GM20000 (cell line): ENCODE data around the gene DNAH17.

ENCODE experiments used
- DNase-seq: peaks from one replicate; pipeline ENCODE4 v3.0.0; 2012; ENCODE audit warnings: low spot score
- CTCF ChIP-seq: IDR thresholded peaks from 2 replicates; pipeline ENCODE4 v1.5.1; 2012; ENCODE audit warnings: mild to moderate bottlenecking, control low read depth; ENCODE audit errors: extremely low read depth, missing control alignments

DNAH17 gene

DNA sequence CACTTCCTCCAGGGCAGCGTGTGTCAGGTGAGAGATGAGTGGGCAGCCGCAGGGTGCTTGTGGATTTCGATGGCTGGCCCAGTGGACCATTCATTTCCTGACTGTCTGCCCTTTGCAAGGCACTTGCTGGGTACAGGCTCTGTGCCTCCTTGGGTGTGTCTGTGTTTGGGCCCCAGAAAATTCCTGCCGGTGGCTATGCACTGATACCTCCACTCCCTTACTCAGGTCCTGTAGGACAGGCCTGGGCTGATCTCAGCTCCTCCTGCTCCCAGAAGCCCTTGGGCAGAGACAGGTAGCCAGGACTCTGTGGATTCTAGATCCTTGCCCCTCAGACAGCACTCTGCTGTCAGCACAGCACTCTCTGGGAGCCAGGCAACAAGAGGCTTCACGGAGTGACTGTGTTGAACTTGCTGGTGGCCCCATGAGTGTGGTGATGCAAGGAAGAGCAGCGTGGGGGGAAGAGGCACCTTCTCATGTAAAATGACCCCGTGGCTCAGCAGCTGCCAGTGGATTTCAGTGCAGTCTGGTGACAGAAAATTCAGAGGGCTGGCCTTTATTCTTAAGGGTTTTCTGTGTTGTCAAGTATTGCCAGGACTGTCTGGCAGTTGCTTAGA, 169.7 kb downstream of the DNAH17 start:
- DNase-seq: no peak
- TF ChIP-seq CTCF: no peak

DNA sequence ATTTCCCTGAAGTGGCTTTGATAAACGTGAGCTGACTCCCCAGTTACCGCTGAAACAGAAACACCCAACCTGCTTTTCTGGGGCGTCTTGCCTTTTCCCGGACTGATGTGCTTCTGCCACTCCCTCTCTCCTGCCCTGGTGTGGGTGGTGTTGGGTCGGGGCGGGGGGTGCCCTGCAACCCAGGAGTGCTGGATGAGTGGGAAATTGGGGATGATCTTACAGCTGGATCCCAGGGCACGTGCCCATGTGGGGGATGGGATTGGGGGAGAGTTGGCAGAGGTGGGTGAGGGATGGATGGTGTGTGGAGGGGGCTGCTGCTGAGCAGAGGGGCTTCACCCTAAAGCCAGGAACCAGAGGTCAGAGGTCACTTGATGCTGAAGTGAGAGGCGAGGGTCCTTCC, 170.3 kb downstream of the DNAH17 start:
- TF ChIP-seq CTCF: no peak
- DNase-seq: no peak

DNA sequence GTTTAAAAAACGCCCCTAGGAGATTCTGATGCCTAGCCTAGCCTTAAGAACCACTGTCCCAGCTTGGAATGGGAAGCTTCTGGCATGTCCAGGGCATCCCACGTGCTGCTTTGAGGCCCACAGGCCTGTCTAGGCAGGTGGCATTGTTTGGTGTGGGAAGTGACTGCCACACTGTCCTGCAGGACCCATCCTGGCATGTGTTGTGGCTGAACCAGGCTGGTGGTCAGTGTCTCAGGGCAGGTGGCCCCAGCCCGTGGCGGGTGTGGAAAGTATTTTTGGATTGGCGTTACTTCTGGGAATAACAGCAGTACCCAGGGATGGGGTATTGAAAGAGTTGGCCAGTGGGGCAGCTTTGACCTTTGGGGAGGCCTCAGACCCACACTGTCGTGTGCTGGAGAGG, 170.8 kb downstream of the DNAH17 start:
- TF ChIP-seq CTCF: no peak
- DNase-seq: no peak

- no peak for TF ChIP-seq CTCF
- DNase-seq: no peak
Measured at GRCh38 chr17:78403822-78404221, 173.4 kb downstream of the DNAH17 start.

GRCh38 chr17:78401891-78402290, 175.3 kb downstream of the DNAH17 start:
- no peak for DNase-seq
- no peak for TF ChIP-seq CTCF

- no peak for TF ChIP-seq CTCF
Measured at GRCh38 chr17:78401246-78401645, 175.9 kb downstream of the DNAH17 start.

DNA sequence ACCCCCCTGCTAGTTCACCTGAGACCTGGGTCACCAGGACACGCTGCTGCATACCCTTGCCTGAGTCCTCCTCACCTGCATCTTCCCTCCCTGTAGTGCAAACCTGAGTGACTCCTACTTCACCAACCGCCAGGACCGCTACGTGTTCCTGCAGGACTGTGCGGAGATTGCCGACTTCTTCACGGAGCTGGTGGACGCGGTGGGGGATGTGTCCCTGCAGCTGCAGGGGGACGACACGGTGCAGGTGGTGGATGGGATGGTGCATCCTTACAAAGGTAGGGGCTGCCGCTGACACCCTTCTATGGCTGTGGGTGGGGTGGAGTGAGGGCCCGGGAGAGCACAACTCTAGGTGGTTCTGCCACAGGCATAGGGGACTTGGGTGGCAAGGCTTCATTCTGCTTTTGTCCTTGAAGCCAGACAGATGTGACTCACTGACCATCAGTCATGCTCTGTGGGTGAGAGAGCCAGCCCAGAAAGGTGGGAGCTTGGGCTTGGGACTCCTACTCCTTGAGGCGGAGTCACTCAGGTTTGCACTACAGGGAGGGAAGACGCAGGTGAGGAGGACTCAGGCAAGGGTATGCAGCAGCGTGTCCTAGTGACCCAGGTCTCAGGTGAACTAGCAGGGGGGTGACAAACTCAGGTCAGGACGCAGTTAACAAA, 176.5 kb downstream of the DNAH17 start:
- TF ChIP-seq CTCF: no peak
- no peak for DNase-seq

More at GRCh38 chr17:78401246-78401645, 175.9 kb downstream of the DNAH17 start:
- DNase-seq: no peak
